ENCODE measurements around the gene CPN2.

The CPN2 gene

GRCh38 chr3:194314388-194315068 is 36.6 kb downstream of the CPN2 start:
- POLR2A ChIA-PET = no interaction called here
- TF ChIP-seq, protein P1, sequence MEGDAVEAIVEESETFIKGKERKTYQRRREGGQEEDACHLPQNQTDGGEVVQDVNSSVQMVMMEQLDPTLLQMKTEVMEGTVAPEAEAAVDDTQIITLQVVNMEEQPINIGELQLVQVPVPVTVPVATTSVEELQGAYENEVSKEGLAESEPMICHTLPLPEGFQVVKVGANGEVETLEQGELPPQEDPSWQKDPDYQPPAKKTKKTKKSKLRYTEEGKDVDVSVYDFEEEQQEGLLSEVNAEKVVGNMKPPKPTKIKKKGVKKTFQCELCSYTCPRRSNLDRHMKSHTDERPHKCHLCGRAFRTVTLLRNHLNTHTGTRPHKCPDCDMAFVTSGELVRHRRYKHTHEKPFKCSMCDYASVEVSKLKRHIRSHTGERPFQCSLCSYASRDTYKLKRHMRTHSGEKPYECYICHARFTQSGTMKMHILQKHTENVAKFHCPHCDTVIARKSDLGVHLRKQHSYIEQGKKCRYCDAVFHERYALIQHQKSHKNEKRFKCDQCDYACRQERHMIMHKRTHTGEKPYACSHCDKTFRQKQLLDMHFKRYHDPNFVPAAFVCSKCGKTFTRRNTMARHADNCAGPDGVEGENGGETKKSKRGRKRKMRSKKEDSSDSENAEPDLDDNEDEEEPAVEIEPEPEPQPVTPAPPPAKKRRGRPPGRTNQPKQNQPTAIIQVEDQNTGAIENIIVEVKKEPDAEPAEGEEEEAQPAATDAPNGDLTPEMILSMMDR (IDR thresholded peaks at IDR 0.05; ENCODE audit: insufficient read depth, low read length, missing control alignments) = no peak
- CTCF ChIA-PET = interaction anchor here (1.0 to 14.0 kb wide), 11 partner anchors 8 to 649 kb away, joined by 3 to 416 read pairs (median 5); no protein-coding TSS in a partner anchor
- DNase-seq (ENCODE audit: low read depth, low spot score) = no peak
- no peak overlapping the region for H3K4me3 ChIP-seq (ENCODE audit: low read depth, low read length)

- TF ChIP-seq, protein P1 (IDR thresholded peaks at IDR 0.05; ENCODE audit: insufficient read depth, low read length, missing control alignments) = no peak
- no peak overlapping the region for H3K4me3 ChIP-seq (ENCODE audit: low read depth, low read length)
- CTCF ChIA-PET = interaction anchor here (1.0 to 14.0 kb wide), 6 partner anchors 9 to 649 kb away, joined by 3 to 416 read pairs (median 6); no protein-coding TSS in a partner anchor
- POLR2A ChIA-PET = no interaction called here
- no peak for DNase-seq (ENCODE audit: low read depth, low spot score)
Observed at GRCh38 chr3:194313560-194314387, 37.4 kb downstream of the CPN2 start.

- ChIA-PET POLR2A (no interaction called here), CTCF (interaction anchor here (1.9 to 14.0 kb wide), 4 partner anchors 172 to 648 kb away, joined by 5 to 416 read pairs (median 7); no protein-coding TSS in a partner anchor)
- TF ChIP-seq, protein P1 (IDR thresholded peaks at IDR 0.05; ENCODE audit: insufficient read depth, low read length, missing control alignments) = no peak
- no peak overlapping the region for H3K4me3 ChIP-seq (ENCODE audit: low read depth, low read length)
- no peak for DNase-seq (ENCODE audit: low read depth, low spot score)
Observed at GRCh38 chr3:194312743-194313281, 38.3 kb downstream of the CPN2 start.

GRCh38 chr3:194312186-194312742 is 38.9 kb downstream of the CPN2 start:
- no peak for DNase-seq (ENCODE audit: low read depth, low spot score)
- ChIA-PET CTCF (interaction anchor here (14.0 kb wide), 1 partner anchor 528 kb away, joined by 416 read pairs; no protein-coding TSS in a partner anchor), POLR2A (no interaction called here)

GRCh38 chr3:194311000-194311399 is 40.1 kb downstream of the CPN2 start:
- ChIA-PET CTCF (interaction anchor here (14.0 kb wide), 1 partner anchor 527 kb away, joined by 416 read pairs; no protein-coding TSS in a partner anchor), POLR2A (no interaction called here)
- TF ChIP-seq, protein P1 (IDR thresholded peaks at IDR 0.05; ENCODE audit: insufficient read depth, low read length, missing control alignments) = no peak
- no peak overlapping the region for H3K4me3 ChIP-seq (ENCODE audit: low read depth, low read length)
- no peak for DNase-seq (ENCODE audit: low read depth, low spot score)

More at GRCh38 chr3:194312186-194312742, 38.9 kb downstream of the CPN2 start:
- TF ChIP-seq, protein P1 (IDR thresholded peaks at IDR 0.05; ENCODE audit: insufficient read depth, low read length, missing control alignments) = no peak
- H3K4me3 ChIP-seq (ENCODE audit: low read depth, low read length) = no peak overlapping the region

Data from AG04449 (cell line).